Neuronal stem cell (in vitro differentiated cells): Measurements from ENCODE around the gene PKMYT1. TPM values are rescaled to one million over a fixed set of nuclear protein-coding genes. Genes with fewer than 3 reads are reported as not detected.
A peak's percentile ranks its signal among the peaks of the same experiment; 100 is the strongest.

ENCODE experiments used
- DNase-seq: peaks from one replicate; pipeline ENCODE4 v3.0.0-alpha.2; 2013; ENCODE audit warnings: low spot score
- H2AFZ ChIP-seq: one replicate; pipeline ENCODE4 v1.6.1; 2013; ENCODE audit warnings: mild to moderate bottlenecking, low read length, inconsistent platforms
- H2AK5ac ChIP-seq: 2 replicates; pipeline ENCODE4 v1.6.1; 2013; ENCODE audit warnings: low read depth, mild to moderate bottlenecking, inconsistent platforms, low read length, moderate library complexity, mixed read lengths
- H2BK120ac ChIP-seq: 2 replicates; pipeline ENCODE4 v1.6.1; 2013; ENCODE audit warnings: low read depth, mild to moderate bottlenecking, inconsistent platforms, low read length, moderate library complexity, mixed read lengths
- H2BK12ac ChIP-seq: one replicate; pipeline ENCODE4 v1.6.1; 2013; ENCODE audit warnings: low read length, inconsistent platforms
- H2BK15ac ChIP-seq: 2 replicates; pipeline ENCODE4 v1.6.1; 2013; ENCODE audit warnings: mild to moderate bottlenecking, low read length, inconsistent platforms, mixed read lengths
- H2BK5ac ChIP-seq: one replicate; pipeline ENCODE4 v1.6.1; 2013; ENCODE audit warnings: inconsistent platforms, mild to moderate bottlenecking, low read length, moderate library complexity
- H3K14ac ChIP-seq: one replicate; pipeline ENCODE4 v1.6.1; 2013; ENCODE audit warnings: low read length, inconsistent platforms
- H3K18ac ChIP-seq: 2 replicates; pipeline ENCODE4 v1.6.1; 2013; ENCODE audit warnings: low read length, inconsistent platforms
- H3K23ac ChIP-seq: 2 replicates; pipeline ENCODE4 v1.6.1; 2013; ENCODE audit warnings: low read depth, mild to moderate bottlenecking, mixed read lengths, low read length, inconsistent platforms; ENCODE audit not compliant: poor library complexity
- H3K27ac ChIP-seq: replicated peaks from 3 replicates; pipeline ENCODE4 v1.5.1; 2013; ENCODE audit warnings: low read length, inconsistent platforms
- H3K27me3 ChIP-seq, 3 experiments: 2 replicates each; pipeline ENCODE4 v1.6.1; 2013; ENCODE audit warnings: low read length in 3 of 3, mild to moderate bottlenecking in 2 of 3, inconsistent platforms in 1 of 3, low read depth in 1 of 3, mixed read lengths in 1 of 3, moderate library complexity in 1 of 3; ENCODE audit not compliant: control insufficient read depth in 3 of 3, insufficient read depth in 3 of 3
- H3K36me3 ChIP-seq, 2 donors: replicated peaks in 1 of 2; 2 replicates each; pipeline ENCODE4 v1.6.1; 2013; ENCODE audit warnings: low read length in 2 of 2; ENCODE audit not compliant: control insufficient read depth in 2 of 2, insufficient read depth in 2 of 2
- H3K4ac ChIP-seq: 2 replicates; pipeline ENCODE4 v1.6.1; 2013; ENCODE audit warnings: inconsistent platforms, mild to moderate bottlenecking, low read length, moderate library complexity
- H3K4me1 ChIP-seq, 2 donors: 1 replicate in 1 of 2; 2 replicates in 1 of 2; pipeline ENCODE4 v1.6.1; 2013; ENCODE audit warnings: low read length in 2 of 2, low read depth in 1 of 2; ENCODE audit not compliant: control insufficient read depth in 2 of 2, insufficient read depth in 1 of 2
- H3K4me2 ChIP-seq: one replicate; pipeline ENCODE4 v1.6.1; 2013; ENCODE audit warnings: mild to moderate bottlenecking, low read length, inconsistent platforms; ENCODE audit not compliant: insufficient read depth, poor library complexity, severe bottlenecking
- H3K4me3 ChIP-seq, 2 donors: 2 replicates each; pipeline ENCODE4 v1.5.1; 2013; ENCODE audit warnings: low read length in 2 of 2, mild to moderate bottlenecking in 2 of 2, inconsistent platforms in 1 of 2, moderate library complexity in 1 of 2
- H3K79me1 ChIP-seq: one replicate; pipeline ENCODE4 v1.6.1; 2013; ENCODE audit warnings: low read depth, mild to moderate bottlenecking, inconsistent platforms, low read length, moderate library complexity
- H3K9ac ChIP-seq: one replicate; pipeline ENCODE4 v1.6.1; 2013; ENCODE audit warnings: mild to moderate bottlenecking, low read depth, low read length, inconsistent platforms; ENCODE audit not compliant: poor library complexity
- H3K9me3 ChIP-seq, 2 donors: replicated peaks in 1 of 2; 2 replicates each; pipeline versions ENCODE3 to v1.6.1; 2013; ENCODE audit warnings: low read length in 2 of 2, mild to moderate bottlenecking in 2 of 2, inconsistent platforms in 1 of 2, low read depth in 1 of 2, mixed read lengths in 1 of 2, moderate library complexity in 1 of 2; ENCODE audit not compliant: control insufficient read depth in 2 of 2, insufficient read depth in 1 of 2
- H4K8ac ChIP-seq: one replicate; pipeline ENCODE4 v1.6.1; 2013; ENCODE audit warnings: low read depth, mild to moderate bottlenecking, inconsistent platforms, low read length, moderate library complexity
- H4K91ac ChIP-seq: one replicate; pipeline ENCODE4 v1.6.1; 2013; ENCODE audit warnings: low read length, low read depth, mild to moderate bottlenecking, inconsistent platforms; ENCODE audit not compliant: poor library complexity
- WGBS, 2 donors: extraction: QIAGEN DNeasy Blood & Tissue Kit; methylation state at CpG; one replicate each; pipeline ENCODE4 v1.1.7; 2013; ENCODE audit warnings: missing lambda C conversion rate in 2 of 2, mixed read lengths in 1 of 2; ENCODE audit not compliant: insufficient read length in 2 of 2, insufficient replicate concordance in 1 of 2; ENCODE audit errors: extremely low coverage in 2 of 2; 5-methylcytosine and 5-hydroxymethylcytosine counted together
- polyA plus RNA-seq, 2 experiments: library from polyadenylated mRNA; stranded (reverse); fragments of 200-250 nt; gene quantifications; one replicate each; pipeline ENCODE4 v1.2.3, GENCODE V29; 2013

Gene PKMYT1
- 28.8 TPM for polyA plus RNA-seq (2013, experiment 1 of 2)
- polyA plus RNA-seq (2013, experiment 2 of 2) = 28.3 TPM

- peak within 1 kb of the TSS; percentile 65 for H4K8ac ChIP-seq
- peak within 1 kb of the TSS; percentile 96 for H2AK5ac ChIP-seq
- H3K36me3 ChIP-seq = peaks cover 6 to 33% of the 10 kb centered on the region in 2 donors
- peak within 1 kb of the TSS; percentile 99 for H3K18ac ChIP-seq
- H3K4me3 ChIP-seq = peak within 1 kb of the TSS; percentile 87 to 95
- H3K4me1 ChIP-seq = peaks cover 14 to 20% of the 10 kb centered on the region in 2 donors
- peak within 1 kb of the TSS; percentile 53 for H4K91ac ChIP-seq
- no CpG with 5 or more reads among the region's 91 CpGs for WGBS, 2 donors
- peak within 1 kb of the TSS; percentile 37 for H3K4ac ChIP-seq
- H2BK15ac ChIP-seq = peak within 1 kb of the TSS; percentile 94
- H3K27me3 ChIP-seq = peaks cover 0 to 12% (median 0%) of the 10 kb centered on the region in 3 experiments
- H3K4me2 ChIP-seq = peak within 1 kb of the TSS; percentile 93
- peak within 1 kb of the TSS; percentile 98 for H3K9ac ChIP-seq
- H3K27ac ChIP-seq = peak within 1 kb of the TSS; percentile 81
- H3K23ac ChIP-seq = peak within 1 kb of the TSS; percentile 100
- H3K9me3 ChIP-seq = no peaks in the 10 kb centered on the region
- peak within 1 kb of the TSS; percentile 72 for H2BK120ac ChIP-seq
- H2BK12ac ChIP-seq = peak within 1 kb of the TSS; percentile 41
- H3K79me1 ChIP-seq = peaks cover 9% of the 10 kb centered on the region
- peak within 1 kb of the TSS; percentile 85 for H2AFZ ChIP-seq
- peak within 1 kb of the TSS; percentile 94 for H3K14ac ChIP-seq
- DNase-seq = peak; percentile 87
- peak within 1 kb of the TSS; percentile 90 for H2BK5ac ChIP-seq
These were observed at the start of gene PKMYT1 for GRCh38 chr16:2980227-2981176. Gene PKMYT1 (minus strand): TSS chr16:2980446. CDS start chr16:2979657, 789 bp downstream.

- Histone ChIP-seq H3K36me3 (peaks cover 9 to 26% of the 10 kb centered on the region in 2 donors), H3K23ac (no peak overlapping the region), H3K27ac (no peak overlapping the region), H3K27me3 (peaks cover 0 to 25% (median 8%) of the 10 kb centered on the region in 3 experiments), H2AK5ac (peak overlapping the region; percentile 73), H2BK5ac (peak overlapping the region; percentile 67), H3K14ac (no peak overlapping the region), H3K18ac (no peak overlapping the region), H2BK120ac (peak overlapping the region; percentile 2), H3K79me1 (no peaks in the 10 kb centered on the region), H3K4me2 (no peak overlapping the region), H2BK15ac (no peak overlapping the region), H4K8ac (no peak overlapping the region), H3K9ac (peak overlapping the region; percentile 67), H2AFZ (no peak overlapping the region), H4K91ac (no peak overlapping the region), H3K4me1 (peaks cover 3 to 5% of the 10 kb centered on the region in 2 donors), H3K9me3 (no peaks in the 10 kb centered on the region), H3K4me3 (no peak overlapping the region), H3K4ac (no peak overlapping the region), H2BK12ac (peak overlapping the region; percentile 86)
- no CpG with 5 or more reads among the region's 59 CpGs for WGBS, 2 donors
- DNase-seq = no peak
These were observed 49.4 kb upstream of the PKMYT1 start for GRCh38 chr16:3029491-3030221.

- Histone ChIP-seq H3K36me3 (peaks cover 9 to 26% of the 10 kb centered on the region in 2 donors), H3K4me3 (no peak overlapping the region), H3K14ac (no peak overlapping the region), H2AK5ac (peak overlapping the region; percentile 96), H2BK120ac (peak overlapping the region; percentile 2), H4K91ac (no peak overlapping the region), H3K27ac (no peak overlapping the region), H3K79me1 (no peaks in the 10 kb centered on the region), H2BK12ac (no peak overlapping the region), H3K4ac (no peak overlapping the region), H3K9ac (peak overlapping the region; percentile 72), H4K8ac (no peak overlapping the region), H3K4me2 (no peak overlapping the region), H3K9me3 (no peaks in the 10 kb centered on the region), H2BK5ac (no peak overlapping the region), H2AFZ (no peak overlapping the region), H3K23ac (peak overlapping the region; percentile 94), H2BK15ac (peak overlapping the region; percentile 97), H3K4me1 (peaks cover 4 to 5% of the 10 kb centered on the region in 2 donors), H3K27me3 (peaks cover 0 to 17% (median 5%) of the 10 kb centered on the region in 3 experiments), H3K18ac (peak overlapping the region; percentile 59)
- DNase-seq = no peak
- WGBS, 2 donors = no CpG with 5 or more reads among the region's 15 CpGs
These were observed 48.6 kb upstream of the PKMYT1 start for GRCh38 chr16:3028716-3029319.
